ENCODE data around the gene C21orf58. TPM values are rescaled to one million over a fixed set of nuclear protein-coding genes. Genes with fewer than 3 reads are reported as not detected.

The C21orf58 gene
- total RNA-seq, 4 donors from 2014 or later: 2.2 to 11.1 (median 3.0) TPM

- Histone ChIP-seq H3K27ac (no peak overlapping the region), H3K9me3 (no peaks in the 10 kb centered on the region), H3K27me3 (no peaks in the 10 kb centered on the region), H3K4me3 (no peak overlapping the region), H3K4me1 (no peaks in the 10 kb centered on the region), H3K36me3 (peaks cover 2 to 70% (median 11%) of the 10 kb centered on the region in 3 donors)
- TF ChIP-seq CTCF (IDR thresholded peaks at IDR 0.05) (no peak), EP300 (IDR thresholded peaks at IDR 0.05) (no peak), POLR2A (IDR thresholded peaks at IDR 0.05) (no peak)
- WGBS, 2 donors: 96 to 98% methylated on average over 20 of the region's 20 CpGs
- DNase-seq (ENCODE audit: low spot score in 2 of 2): no peak
Measured at GRCh38 chr21:46344219-46344915, 20.7 kb upstream of the C21orf58 start.

GRCh38 chr21:46340998-46341397 lies 17.3 kb upstream of the C21orf58 start:
- Histone ChIP-seq H3K9me3 (no peaks in the 10 kb centered on the region), H3K27me3 (no peaks in the 10 kb centered on the region), H3K27ac (no peak overlapping the region), H3K4me1 (no peaks in the 10 kb centered on the region), H3K36me3 (peaks cover 0 to 70% (median 14%) of the 10 kb centered on the region in 3 donors), H3K4me3 (no peak overlapping the region)
- no peak for TF ChIP-seq CTCF (IDR thresholded peaks at IDR 0.05)
- 94 to 95% methylated on average over 8 of the region's 8 CpGs for WGBS, 2 donors
- no peak for DNase-seq (ENCODE audit: low spot score in 2 of 2)

- Histone ChIP-seq H3K27ac (no peak overlapping the region), H3K4me1 (no peaks in the 10 kb centered on the region), H3K9me3 (no peaks in the 10 kb centered on the region), H3K4me3 (no peak overlapping the region), H3K36me3 (peaks cover 0 to 93% (median 13%) of the 10 kb centered on the region in 3 donors), H3K27me3 (no peaks in the 10 kb centered on the region)
- no peak for TF ChIP-seq POLR2A (IDR thresholded peaks at IDR 0.05)
- TF ChIP-seq EP300 (IDR thresholded peaks at IDR 0.05): no peak
- TF ChIP-seq CTCF (IDR thresholded peaks at IDR 0.05): no peak
- WGBS, 2 donors: 90 to 100% methylated on average over 3 of the region's 3 CpGs
- no peak for DNase-seq (ENCODE audit: low spot score in 2 of 2)
Measured at GRCh38 chr21:46336603-46337002, 12.9 kb upstream of the C21orf58 start.

GRCh38 chr21:46334351-46335140 lies 10.9 kb upstream of the C21orf58 start:
- H3K36me3 ChIP-seq: peaks cover 0 to 92% (median 16%) of the 10 kb centered on the region in 3 donors
- DNase-seq (ENCODE audit: low spot score in 2 of 2): no peak

More at GRCh38 chr21:46334351-46335140, 10.9 kb upstream of the C21orf58 start:
- Histone ChIP-seq H3K9me3 (no peaks in the 10 kb centered on the region), H3K27ac (no peak overlapping the region), H3K4me1 (no peaks in the 10 kb centered on the region), H3K4me3 (no peak overlapping the region), H3K27me3 (no peaks in the 10 kb centered on the region)
- TF ChIP-seq CTCF (IDR thresholded peaks at IDR 0.05): no peak
- no peak for TF ChIP-seq POLR2A (IDR thresholded peaks at IDR 0.05)
- TF ChIP-seq EP300 (IDR thresholded peaks at IDR 0.05): no peak
- WGBS, 2 donors: 85 to 89% methylated on average over 12 of the region's 12 CpGs

Measured in tibial nerve (tissue), 4 donors.